AG09309 (cell line): ENCODE measurements around the gene CFAP20DC.

Experiments
- DNase-seq: peaks from one replicate; pipeline ENCODE4 v3.0.0-alpha.2; 2010; ENCODE audit warnings: low read depth
- H3K4me3 ChIP-seq: 2 replicates; pipeline ENCODE4 v1.5.1; 2011; ENCODE audit warnings: mild to moderate bottlenecking, low read depth, low read length, moderate library complexity; ENCODE audit not compliant: control insufficient read depth
- TF ChIP-seq, protein P1 (sequence below): IDR thresholded peaks from 2 replicates; pipeline ENCODE4 v1.5.1; 2011; ENCODE audit warnings: mild to moderate bottlenecking, low read depth, low read length, inconsistent platforms; ENCODE audit not compliant: insufficient read depth, control insufficient read depth; ENCODE audit errors: missing control alignments

CFAP20DC gene

DNA sequence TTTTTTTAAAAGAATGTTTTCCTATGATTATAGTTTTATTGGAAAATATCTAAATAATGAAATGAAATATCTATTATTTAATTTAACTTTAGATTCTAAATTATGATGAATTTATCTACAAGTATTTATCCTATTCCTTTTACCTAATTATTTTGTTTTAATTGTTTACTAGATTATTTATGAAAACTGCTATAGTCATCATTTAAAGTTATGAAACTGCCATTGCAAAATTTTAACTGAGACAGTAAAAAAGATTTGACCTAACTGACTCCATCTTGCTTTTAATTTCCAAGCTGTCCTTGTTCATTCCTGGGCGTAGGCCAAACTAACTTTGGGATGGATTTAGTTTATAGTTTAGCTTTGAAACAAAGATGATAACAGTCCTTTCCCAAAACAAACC, 357.3 kb downstream of the CFAP20DC start:
- no peak overlapping the region for H3K4me3 ChIP-seq
- DNase-seq, result no peak
- TF ChIP-seq, protein P1, sequence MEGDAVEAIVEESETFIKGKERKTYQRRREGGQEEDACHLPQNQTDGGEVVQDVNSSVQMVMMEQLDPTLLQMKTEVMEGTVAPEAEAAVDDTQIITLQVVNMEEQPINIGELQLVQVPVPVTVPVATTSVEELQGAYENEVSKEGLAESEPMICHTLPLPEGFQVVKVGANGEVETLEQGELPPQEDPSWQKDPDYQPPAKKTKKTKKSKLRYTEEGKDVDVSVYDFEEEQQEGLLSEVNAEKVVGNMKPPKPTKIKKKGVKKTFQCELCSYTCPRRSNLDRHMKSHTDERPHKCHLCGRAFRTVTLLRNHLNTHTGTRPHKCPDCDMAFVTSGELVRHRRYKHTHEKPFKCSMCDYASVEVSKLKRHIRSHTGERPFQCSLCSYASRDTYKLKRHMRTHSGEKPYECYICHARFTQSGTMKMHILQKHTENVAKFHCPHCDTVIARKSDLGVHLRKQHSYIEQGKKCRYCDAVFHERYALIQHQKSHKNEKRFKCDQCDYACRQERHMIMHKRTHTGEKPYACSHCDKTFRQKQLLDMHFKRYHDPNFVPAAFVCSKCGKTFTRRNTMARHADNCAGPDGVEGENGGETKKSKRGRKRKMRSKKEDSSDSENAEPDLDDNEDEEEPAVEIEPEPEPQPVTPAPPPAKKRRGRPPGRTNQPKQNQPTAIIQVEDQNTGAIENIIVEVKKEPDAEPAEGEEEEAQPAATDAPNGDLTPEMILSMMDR, result no peak
